NCI-H2107 (cell line): ENCODE measurements around the gene COMMD8.

ENCODE experiments used
- DNase-seq: peaks from one replicate; lab custom pipeline; 2025; lab: John Stamatoyannopoulos, UW

The COMMD8 gene

DNA sequence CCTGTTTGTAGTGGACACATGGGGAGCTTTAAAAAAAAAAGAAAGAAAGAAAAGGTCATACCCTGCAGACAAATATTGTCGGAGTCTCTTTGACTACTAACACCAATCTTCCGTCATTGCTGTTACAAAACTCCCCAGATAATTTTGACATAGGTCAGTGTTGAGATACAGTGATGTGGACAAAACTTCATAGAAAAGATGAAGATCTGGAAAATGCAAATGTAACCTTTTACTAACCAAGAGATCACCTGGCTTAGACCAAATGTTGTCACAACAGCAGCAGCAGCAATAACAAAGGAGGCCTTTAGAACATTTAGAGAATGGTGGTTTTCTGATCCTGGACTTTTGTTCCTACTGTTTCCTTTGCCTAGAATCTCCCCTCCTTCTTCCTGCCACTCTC lies 8.1 kb upstream of the COMMD8 start:
- DNase-seq = no peak

DNA sequence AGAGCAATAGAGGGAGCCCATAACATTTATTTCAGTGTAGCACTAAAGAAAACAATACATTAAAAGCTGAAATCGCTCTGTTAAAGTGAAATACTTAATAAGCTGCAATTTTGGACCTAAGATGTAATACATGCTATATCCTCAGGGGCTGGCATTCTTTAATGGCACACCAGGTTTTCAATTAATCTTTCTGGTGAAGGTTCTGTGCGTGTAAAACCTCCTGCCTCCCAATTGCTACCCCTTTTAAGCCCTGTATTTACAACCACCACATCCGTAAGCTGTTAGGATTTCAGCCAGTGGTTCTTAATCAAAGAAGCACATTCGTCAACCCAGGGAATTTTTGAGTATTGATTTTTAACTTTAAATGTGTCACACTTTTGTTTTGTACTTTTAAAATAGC lies 7.6 kb upstream of the COMMD8 start:
- DNase-seq = no peak

GRCh38 chr4:47469951-47470350 lies 6.4 kb upstream of the COMMD8 start:
- DNase-seq = no peak

- DNase-seq = no peak
These were observed 5.3 kb upstream of the COMMD8 start for GRCh38 chr4:47468706-47469365.

DNA sequence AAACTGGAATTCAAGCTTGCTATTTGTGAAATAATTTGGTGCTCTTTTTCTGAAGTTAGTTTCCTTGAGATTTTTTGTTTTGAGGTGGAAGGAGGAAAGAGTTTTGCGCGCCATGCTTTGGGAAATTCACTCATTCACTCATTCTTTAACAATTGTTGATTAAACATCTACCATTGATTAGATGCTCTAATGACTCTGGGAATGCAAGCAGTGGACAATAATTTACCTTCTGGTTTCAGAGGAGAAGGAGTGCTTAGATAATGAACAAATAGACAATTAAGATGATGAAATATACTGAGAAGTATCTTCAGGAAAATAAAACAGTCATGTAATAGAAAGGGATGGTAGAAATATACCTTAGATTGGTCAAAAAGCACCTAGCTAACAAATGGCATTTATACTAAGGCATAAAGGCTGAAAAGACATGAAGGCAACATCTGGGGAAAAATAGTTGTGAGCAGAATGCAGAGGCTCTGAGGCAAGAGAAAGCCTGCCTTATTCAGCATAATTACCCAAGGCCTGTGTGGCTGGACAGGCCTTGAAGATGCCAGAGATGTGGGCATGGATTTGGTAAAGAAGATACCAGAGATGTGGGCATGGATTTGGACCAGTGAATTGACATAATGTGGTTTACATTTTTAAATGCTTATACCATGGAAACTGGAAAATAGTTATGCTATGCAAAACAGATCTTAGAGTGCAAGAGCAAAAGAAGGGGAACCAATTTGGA lies 2.7 kb upstream of the COMMD8 start:
- no peak for DNase-seq

DNA sequence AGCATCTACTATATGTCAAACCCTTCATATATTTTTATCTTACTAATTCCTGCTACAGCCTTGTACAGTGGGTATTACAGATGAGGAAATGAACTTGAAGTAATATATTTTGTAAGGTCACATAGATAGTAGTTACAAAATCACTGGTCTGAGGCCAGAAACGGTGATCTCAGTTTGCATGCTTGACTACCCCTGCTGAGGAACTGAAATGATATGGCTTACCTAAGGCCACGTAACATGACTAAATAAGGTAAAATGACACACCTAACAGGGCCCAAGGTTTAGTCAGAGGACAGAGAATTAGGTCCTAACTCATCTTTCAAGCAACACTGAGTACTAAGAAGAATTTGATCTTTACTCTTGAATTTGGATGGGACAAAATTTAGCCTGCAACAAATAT lies 1.5 kb upstream of the COMMD8 start:
- no peak for DNase-seq

DNA sequence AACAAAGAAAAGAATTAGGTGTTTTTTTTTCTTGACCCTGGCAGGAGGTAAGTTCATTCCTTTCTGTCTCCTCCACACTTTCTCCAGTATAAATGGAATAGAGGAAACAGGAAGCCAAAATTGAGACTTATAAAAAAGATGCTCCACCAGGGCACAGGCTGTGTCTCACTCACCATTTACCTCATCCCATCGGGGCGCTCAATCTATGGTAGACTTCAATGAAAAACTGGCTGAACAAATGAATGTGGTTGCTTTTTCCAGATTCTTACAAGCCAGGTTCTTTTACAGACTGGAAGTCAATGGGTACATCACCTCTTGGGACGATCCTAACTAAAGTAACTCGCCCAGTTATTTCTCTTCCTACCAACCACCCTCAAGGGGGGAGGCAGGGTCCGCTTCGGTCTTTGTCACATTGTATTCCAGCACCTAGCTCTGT lies 685 bp downstream of the COMMD8 start:
- no peak for DNase-seq

DNA sequence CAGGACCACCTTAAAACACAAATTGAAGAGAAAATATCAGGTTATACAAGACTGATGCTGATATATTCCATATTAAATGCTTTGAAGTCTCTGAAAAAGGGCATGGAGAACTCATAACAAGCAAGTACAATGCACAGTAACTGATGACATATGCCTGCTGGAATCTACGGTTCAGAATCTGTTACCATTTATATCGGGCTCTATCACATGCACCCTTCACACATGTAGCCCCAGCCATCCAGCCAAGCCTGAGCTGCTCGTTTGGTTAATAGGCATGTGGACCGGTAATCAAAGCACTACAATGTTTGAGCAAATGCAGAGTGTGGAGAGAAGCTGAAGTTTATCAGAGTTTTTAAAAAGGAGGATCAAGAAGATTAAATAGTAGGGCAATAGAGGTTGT lies 11.8 kb downstream of the COMMD8 start:
- no peak for DNase-seq

DNA sequence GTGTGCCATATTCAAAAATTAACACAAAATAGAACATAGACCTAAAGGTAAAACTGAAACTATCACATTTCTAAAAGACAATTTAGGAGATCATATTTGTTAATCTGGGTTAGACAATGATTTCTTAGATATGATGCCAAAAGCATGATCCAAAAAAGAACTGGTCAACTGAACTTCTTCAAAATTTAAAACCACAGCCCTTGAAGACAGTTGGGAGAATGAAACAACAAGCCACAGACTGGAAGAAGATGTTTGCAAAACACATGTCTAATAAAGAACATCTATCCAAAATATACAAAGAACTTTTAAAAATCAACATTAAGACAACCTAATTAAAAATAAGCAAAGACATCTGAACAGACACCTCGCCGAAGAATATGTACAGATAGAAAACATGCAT lies 19.5 kb downstream of the COMMD8 start:
- DNase-seq = no peak

DNA sequence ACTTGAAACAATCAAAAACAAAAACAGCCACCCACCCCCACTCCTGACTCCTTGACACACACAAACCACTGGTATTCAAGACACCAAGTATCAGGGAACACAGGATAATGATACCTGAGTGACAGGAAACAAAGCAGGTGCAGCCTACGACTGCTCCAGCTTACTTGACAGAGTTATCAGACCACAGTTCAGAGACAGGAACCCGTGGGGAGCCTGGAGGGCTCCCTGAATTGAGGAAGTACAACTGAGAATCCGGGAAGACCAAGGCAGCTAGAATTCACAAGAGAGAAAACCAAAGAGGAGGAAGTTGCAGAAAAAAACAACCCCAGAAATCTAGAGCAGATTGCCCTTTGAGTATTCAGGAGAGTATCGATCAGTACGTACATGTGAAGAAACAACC lies 20.5 kb downstream of the COMMD8 start:
- DNase-seq = no peak

- DNase-seq = no peak
These were observed 28.6 kb downstream of the COMMD8 start for GRCh38 chr4:47434931-47435330.

DNA sequence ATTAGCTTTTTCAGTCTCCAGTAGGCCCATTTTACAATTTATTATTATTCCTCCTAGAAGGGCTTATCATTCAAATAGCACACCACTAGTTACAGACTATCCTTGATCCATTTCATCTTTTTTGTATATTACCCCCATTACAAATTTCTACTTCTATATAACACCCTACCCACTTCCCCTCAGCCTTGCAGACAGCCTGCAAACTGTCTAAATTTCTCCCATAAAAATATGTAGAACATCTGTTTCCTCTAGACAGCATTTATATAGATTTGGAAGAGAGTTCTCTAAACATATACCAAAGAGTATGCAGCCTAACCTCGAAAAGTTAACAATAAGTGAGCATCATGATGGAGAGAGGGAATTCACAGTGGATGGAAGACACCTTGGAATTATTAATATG lies 30.8 kb downstream of the COMMD8 start:
- no peak for DNase-seq

DNA sequence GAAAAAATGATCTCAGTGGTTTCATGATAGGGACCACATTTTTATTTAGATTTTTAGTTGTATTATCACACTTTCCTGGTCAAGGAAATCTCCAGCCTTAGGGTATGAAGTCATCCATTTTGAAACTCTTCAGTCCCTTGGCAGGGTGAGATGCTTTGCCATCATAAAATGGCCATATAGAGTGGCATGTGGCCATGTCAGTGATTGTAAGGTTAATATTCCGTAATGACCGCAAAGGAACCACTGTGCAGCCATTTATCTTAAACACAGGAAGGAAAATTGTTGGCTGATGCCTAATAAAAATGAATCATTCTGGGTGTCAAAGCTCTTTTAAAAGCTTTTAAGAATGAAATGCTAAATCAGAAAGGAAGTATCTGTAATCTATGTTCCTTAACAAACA lies 35.6 kb downstream of the COMMD8 start:
- DNase-seq = no peak

DNA sequence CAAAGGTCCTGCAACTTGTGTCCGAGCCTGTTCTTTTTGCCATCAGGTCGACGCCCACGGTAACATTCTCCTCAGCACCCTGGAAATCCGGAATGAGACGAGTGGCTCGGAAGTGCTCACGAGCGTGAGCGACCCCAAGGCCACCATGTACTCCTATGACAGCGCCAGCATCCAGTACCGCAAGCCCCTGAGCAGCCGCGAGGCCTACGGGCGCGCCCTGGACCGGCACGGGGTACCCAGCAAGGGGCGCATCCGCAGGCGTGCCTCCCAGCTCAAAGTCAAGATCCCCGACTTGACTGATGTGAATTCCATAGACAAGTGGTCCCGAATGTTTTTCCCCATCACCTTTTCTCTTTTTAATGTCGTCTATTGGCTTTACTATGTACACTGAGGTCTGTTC lies 37.9 kb downstream of the COMMD8 start:
- DNase-seq = no peak

DNA sequence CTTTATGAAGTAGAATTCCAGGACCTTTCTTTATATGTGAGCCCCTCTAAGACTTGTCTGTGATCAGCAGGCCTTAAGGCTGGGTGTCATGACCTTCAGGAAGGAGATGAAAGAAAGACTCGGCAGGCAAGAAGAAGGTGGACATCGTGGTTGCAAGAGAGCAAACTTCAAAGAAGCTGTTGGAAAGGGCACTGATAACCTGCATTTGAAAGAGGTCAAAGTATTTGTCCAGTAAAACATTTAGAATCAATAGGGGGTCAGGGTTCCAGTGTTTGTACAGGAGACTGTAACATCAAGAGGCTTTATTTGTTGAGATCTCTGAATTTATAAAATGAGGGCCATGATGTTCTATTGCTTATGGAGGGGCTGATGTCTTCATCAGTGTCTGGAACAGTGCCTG lies 44.2 kb downstream of the COMMD8 start:
- no peak for DNase-seq

DNA sequence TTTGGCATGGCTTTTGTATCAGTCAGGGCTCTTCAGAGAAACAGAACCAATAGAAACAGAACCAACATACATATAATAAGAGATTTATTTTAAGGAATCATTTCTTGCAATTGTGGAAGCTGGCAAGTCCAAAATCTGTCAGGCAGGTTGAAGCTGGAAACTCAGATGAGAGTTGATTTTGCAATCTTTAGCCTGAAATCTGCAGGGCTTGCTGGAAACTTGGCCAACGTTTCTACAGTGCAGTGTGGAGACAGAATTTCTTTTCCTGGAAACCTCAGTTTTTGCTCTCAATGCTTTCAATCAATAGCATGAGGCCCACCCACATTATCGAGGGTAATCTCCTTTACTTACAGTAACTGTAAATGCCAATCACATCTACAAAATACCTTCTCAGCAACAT lies 45.4 kb downstream of the COMMD8 start:
- DNase-seq = no peak

GRCh38 chr4:47415719-47416118 lies 47.8 kb downstream of the COMMD8 start:
- DNase-seq = no peak

GRCh38 chr4:47413521-47413920 lies 50.0 kb downstream of the COMMD8 start:
- no peak for DNase-seq

- no peak for DNase-seq
These were observed 53.2 kb downstream of the COMMD8 start for GRCh38 chr4:47410271-47410670.

GRCh38 chr4:47406408-47406807 lies 57.1 kb downstream of the COMMD8 start:
- DNase-seq = no peak
